ENCODE data around the gene PCID2. TPM values are rescaled to one million over a fixed set of nuclear protein-coding genes. Genes with fewer than 3 reads are reported as not detected.
"Not testable (repeated sequence)": the region's sequence is repeated elsewhere in the genome, so short reads cannot be mapped to it uniquely, and the experiment has no call there.

PCID2 gene
- total RNA-seq, 1 donor from 2014 or later, result 67.1 TPM

GRCh38 chr13:113164492-113164891, 44.0 kb downstream of the PCID2 start:
- intact Hi-C loops (cut with micrococcal nuclease), result no loop called here

GRCh38 chr13:113162783-113163685, 45.4 kb downstream of the PCID2 start:
- Mint-ChIP-seq H3K27me3 (ENCODE audit: low read depth) (no peaks in the 10 kb centered on the region), H3K36me3 (ENCODE audit: low read depth) (peaks cover 8% of the 10 kb centered on the region), H3K4me3 (ENCODE audit: low read depth) (no peak overlapping the region), H3K27ac (no peak overlapping the region), H3K9me3 (no peaks in the 10 kb centered on the region), H3K4me1 (ENCODE audit: low read depth) (peaks cover 19% of the 10 kb centered on the region)
- intact Hi-C loops (cut with micrococcal nuclease), result no loop called here
- DNase-seq (ENCODE audit: low spot score), result no peak

More at GRCh38 chr13:113164492-113164891, 44.0 kb downstream of the PCID2 start:
- Mint-ChIP-seq H3K27ac (no peak overlapping the region), H3K4me1 (ENCODE audit: low read depth) (peaks cover 19% of the 10 kb centered on the region), H3K36me3 (ENCODE audit: low read depth) (peaks cover 20% of the 10 kb centered on the region), H3K4me3 (ENCODE audit: low read depth) (no peak overlapping the region), H3K9me3 (no peaks in the 10 kb centered on the region), H3K27me3 (ENCODE audit: low read depth) (no peaks in the 10 kb centered on the region)
- no peak for DNase-seq (ENCODE audit: low spot score)

- H3K4me3 Mint-ChIP-seq (ENCODE audit: low read depth); H3K27me3 Mint-ChIP-seq (ENCODE audit: low read depth); H3K36me3 Mint-ChIP-seq (ENCODE audit: low read depth); H3K27ac Mint-ChIP-seq; intact Hi-C loops (cut with micrococcal nuclease); DNase-seq (ENCODE audit: low spot score); H3K9me3 Mint-ChIP-seq: not testable (repeated sequence)
- H3K4me1 Mint-ChIP-seq (ENCODE audit: low read depth), result peaks cover 19% of the 10 kb centered on the region
These were observed 46.5 kb downstream of the PCID2 start for GRCh38 chr13:113161975-113162374.

- peak overlapping the region; percentile 60 for H3K27ac Mint-ChIP-seq
These were observed 47.0 kb downstream of the PCID2 start for GRCh38 chr13:113161433-113161832.

GRCh38 chr13:113160983-113161382, 47.5 kb downstream of the PCID2 start:
- Mint-ChIP-seq H3K9me3 (peaks cover 4% of the 10 kb centered on the region), H3K36me3 (ENCODE audit: low read depth) (no peaks in the 10 kb centered on the region), H3K4me1 (ENCODE audit: low read depth) (peaks cover 19% of the 10 kb centered on the region), H3K4me3 (ENCODE audit: low read depth) (peak overlapping the region; percentile 58), H3K27me3 (ENCODE audit: low read depth) (peaks cover 4% of the 10 kb centered on the region), H3K27ac (peak overlapping the region; percentile 60)
- DNase-seq (ENCODE audit: low spot score), result no peak
- intact Hi-C loops (cut with micrococcal nuclease), result no loop called here

More at GRCh38 chr13:113161433-113161832, 47.0 kb downstream of the PCID2 start:
- Mint-ChIP-seq H3K4me1 (ENCODE audit: low read depth) (peaks cover 19% of the 10 kb centered on the region), H3K36me3 (ENCODE audit: low read depth) (no peaks in the 10 kb centered on the region), H3K27me3 (ENCODE audit: low read depth) (peaks cover 4% of the 10 kb centered on the region), H3K4me3 (ENCODE audit: low read depth) (peak overlapping the region; percentile 58), H3K9me3 (peaks cover 4% of the 10 kb centered on the region)
- intact Hi-C loops (cut with micrococcal nuclease), result no loop called here
- no peak for DNase-seq (ENCODE audit: low spot score)

- H3K9me3 Mint-ChIP-seq, result peaks cover 17% of the 10 kb centered on the region
- no peak overlapping the region for H3K27ac Mint-ChIP-seq
- H3K27me3 Mint-ChIP-seq (ENCODE audit: low read depth), result peaks cover 11% of the 10 kb centered on the region
- no peak overlapping the region for H3K4me3 Mint-ChIP-seq (ENCODE audit: low read depth)
- no peak for DNase-seq (ENCODE audit: low spot score)
- H3K36me3 Mint-ChIP-seq (ENCODE audit: low read depth), result peaks cover 6% of the 10 kb centered on the region
- peaks cover 22% of the 10 kb centered on the region for H3K4me1 Mint-ChIP-seq (ENCODE audit: low read depth)
- intact Hi-C loops (cut with micrococcal nuclease), result no loop called here
These were observed 48.8 kb downstream of the PCID2 start for GRCh38 chr13:113159701-113160100.

- peaks cover 11% of the 10 kb centered on the region for H3K27me3 Mint-ChIP-seq (ENCODE audit: low read depth)
- H3K27ac Mint-ChIP-seq, result no peak overlapping the region
- no peak for DNase-seq (ENCODE audit: low spot score)
- intact Hi-C loops (cut with micrococcal nuclease), result no loop called here
- peaks cover 18% of the 10 kb centered on the region for H3K9me3 Mint-ChIP-seq
- peaks cover 24% of the 10 kb centered on the region for H3K4me1 Mint-ChIP-seq (ENCODE audit: low read depth)
- peaks cover 6% of the 10 kb centered on the region for H3K36me3 Mint-ChIP-seq (ENCODE audit: low read depth)
- H3K4me3 Mint-ChIP-seq (ENCODE audit: low read depth), result no peak overlapping the region
These were observed 49.5 kb downstream of the PCID2 start for GRCh38 chr13:113158946-113159345.

- Mint-ChIP-seq H3K36me3 (ENCODE audit: low read depth) (peaks cover 6% of the 10 kb centered on the region), H3K4me3 (ENCODE audit: low read depth) (no peak within 1 kb of the TSS), H3K27ac (no peak within 1 kb of the TSS), H3K27me3 (ENCODE audit: low read depth) (peaks cover 11% of the 10 kb centered on the region), H3K4me1 (ENCODE audit: low read depth) (peaks cover 19% of the 10 kb centered on the region), H3K9me3 (peaks cover 18% of the 10 kb centered on the region)
- intact Hi-C loops (cut with micrococcal nuclease), result no loop called here
- no peak for DNase-seq (ENCODE audit: low spot score)
These were observed 50.3 kb downstream of the PCID2 start, which contains the start of gene PROZ for GRCh38 chr13:113157929-113158747. Gene PROZ (plus strand): TSS chr13:113158648. CDS start chr13:113158661, 13 bp downstream.

- Mint-ChIP-seq H3K36me3 (ENCODE audit: low read depth) (peaks cover 9% of the 10 kb centered on the region), H3K9me3 (peaks cover 18% of the 10 kb centered on the region), H3K4me3 (ENCODE audit: low read depth) (no peak overlapping the region), H3K4me1 (ENCODE audit: low read depth) (peaks cover 25% of the 10 kb centered on the region), H3K27me3 (ENCODE audit: low read depth) (peaks cover 17% of the 10 kb centered on the region), H3K27ac (no peak overlapping the region)
- DNase-seq (ENCODE audit: low spot score), result no peak
- intact Hi-C loops (cut with micrococcal nuclease), result no loop called here
These were observed 51.1 kb downstream of the PCID2 start for GRCh38 chr13:113157206-113157928.

GRCh38 chr13:113155982-113156655, 52.4 kb downstream of the PCID2 start:
- peaks cover 25% of the 10 kb centered on the region for H3K4me1 Mint-ChIP-seq (ENCODE audit: low read depth)
- no peak overlapping the region for H3K27ac Mint-ChIP-seq
- peaks cover 9% of the 10 kb centered on the region for H3K36me3 Mint-ChIP-seq (ENCODE audit: low read depth)
- no peak for DNase-seq (ENCODE audit: low spot score)
- peaks cover 18% of the 10 kb centered on the region for H3K9me3 Mint-ChIP-seq
- H3K4me3 Mint-ChIP-seq (ENCODE audit: low read depth), result no peak overlapping the region
- intact Hi-C loops (cut with micrococcal nuclease), result loop anchor here (2.0 kb wide), 1 partner anchor 53 kb away; the partner anchor contains the start of genes CUL4A and PCID2
- peaks cover 28% of the 10 kb centered on the region for H3K27me3 Mint-ChIP-seq (ENCODE audit: low read depth)

- intact Hi-C loops (cut with micrococcal nuclease), result loop anchor here (2.0 kb wide), 1 partner anchor 54 kb away; the partner anchor contains the start of genes CUL4A and PCID2
- peaks cover 9% of the 10 kb centered on the region for H3K36me3 Mint-ChIP-seq (ENCODE audit: low read depth)
- peaks cover 31% of the 10 kb centered on the region for H3K27me3 Mint-ChIP-seq (ENCODE audit: low read depth)
- H3K4me3 Mint-ChIP-seq (ENCODE audit: low read depth), result no peak overlapping the region
- H3K4me1 Mint-ChIP-seq (ENCODE audit: low read depth), result peaks cover 18% of the 10 kb centered on the region
- no peak for DNase-seq (ENCODE audit: low spot score)
- H3K9me3 Mint-ChIP-seq, result peaks cover 18% of the 10 kb centered on the region
- no peak overlapping the region for H3K27ac Mint-ChIP-seq
These were observed 53.3 kb downstream of the PCID2 start for GRCh38 chr13:113155201-113155600.

All from activated T-helper 2 cell treated with anti-CD3 and anti-CD28 coated beads, Interferon-gamma antibody, Interleukin-2, Interleukin-4, amounts not matched to agents 10 μg/mL and 5 μg/mL and 100 μg/mL, durations not matched to agents 14 hours and 24 hours and 36 hours (primary cell).